ENCODE data around the gene CCDC92B.
"Not testable (repeated sequence)": the region's sequence is repeated elsewhere in the genome, so short reads cannot be mapped to it uniquely, and the experiment has no call there.

Gene CCDC92B

DNA sequence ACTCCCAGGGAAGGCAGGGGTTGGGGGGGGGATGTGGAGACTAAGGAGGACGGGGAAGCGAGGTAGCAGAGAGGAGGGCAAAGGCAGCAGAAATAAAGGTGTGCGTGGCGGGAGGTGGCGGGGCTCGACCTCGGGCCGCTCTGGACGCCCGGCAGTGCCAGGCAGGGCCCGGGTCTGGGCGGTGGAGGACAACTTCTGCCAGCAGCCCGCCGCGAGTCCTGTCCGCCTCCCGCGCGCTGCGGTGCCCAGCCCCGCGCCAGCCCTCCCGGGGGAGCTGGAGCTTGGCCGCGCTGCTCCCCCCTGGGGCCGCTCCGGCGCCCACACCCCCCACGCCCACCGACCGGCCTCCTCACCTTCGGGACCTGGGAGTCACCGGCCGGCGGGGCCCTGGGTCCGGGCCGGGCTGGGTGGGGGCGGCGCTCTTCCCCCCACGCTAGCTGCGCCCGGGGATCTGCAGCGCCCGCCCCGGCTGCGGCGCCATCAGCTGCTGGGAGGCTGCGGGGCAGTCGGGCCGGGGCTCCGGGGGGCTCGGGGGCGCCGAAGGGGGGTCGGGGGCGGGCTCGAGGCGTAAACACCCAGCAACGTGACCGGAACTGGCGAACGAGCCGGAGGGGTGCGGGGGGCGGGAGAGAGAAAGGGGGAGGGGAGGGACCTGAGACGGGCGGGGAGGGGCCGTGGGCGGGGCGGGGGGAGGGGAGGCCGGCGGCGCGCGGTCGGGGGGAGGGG lies at the start of gene CCDC92B:
Gene CCDC92B (minus strand): TSS at position 595 of the 726 bp plus-strand sequence. CDS start 14,507 bp downstream, outside the sequence.
- DNase-seq (ENCODE audit: low spot score) = no peak

DNA sequence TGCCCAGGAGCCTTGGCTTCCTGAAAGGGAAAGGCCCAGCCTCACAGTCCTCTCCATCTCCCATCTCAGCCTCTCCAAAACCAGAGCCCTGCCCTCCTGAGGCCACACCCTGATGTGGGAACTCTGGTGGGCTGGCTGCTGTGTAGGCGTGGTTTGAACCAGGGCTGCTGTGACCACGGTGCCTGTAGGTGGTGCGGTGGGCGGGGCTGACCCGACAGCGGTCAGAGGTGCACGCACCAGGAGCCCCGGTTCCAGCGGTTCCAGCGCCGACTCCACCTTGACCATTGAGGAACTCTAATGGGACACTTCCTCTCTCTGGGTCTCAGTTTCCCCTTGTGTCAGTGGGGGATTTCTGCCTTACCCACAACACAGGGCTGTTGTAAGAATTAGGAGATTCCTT lies 49.2 kb upstream of the CCDC92B start:
- DNase-seq (ENCODE audit: low spot score) = no peak

DNA sequence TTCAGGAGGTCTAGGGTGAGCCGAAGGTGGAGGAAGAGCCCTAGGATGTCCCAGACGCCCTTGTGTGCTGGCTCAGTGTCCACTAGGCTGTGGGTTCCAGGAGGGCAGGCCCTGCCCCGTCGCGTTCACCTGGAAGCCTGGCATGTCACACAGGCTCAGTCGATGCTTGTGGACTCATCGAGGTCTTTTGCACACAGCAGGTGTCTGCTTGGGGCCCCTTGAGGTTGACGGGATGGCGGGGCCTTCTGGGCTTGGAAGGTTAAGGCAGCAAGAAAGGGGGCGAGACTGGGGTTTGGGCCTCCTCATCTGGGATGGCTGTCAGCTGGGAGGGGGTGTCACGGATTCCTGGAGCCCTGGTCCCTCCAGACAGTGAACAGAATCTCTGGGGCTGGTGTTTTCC lies 48.7 kb upstream of the CCDC92B start:
- DNase-seq (ENCODE audit: low spot score) = no peak

DNA sequence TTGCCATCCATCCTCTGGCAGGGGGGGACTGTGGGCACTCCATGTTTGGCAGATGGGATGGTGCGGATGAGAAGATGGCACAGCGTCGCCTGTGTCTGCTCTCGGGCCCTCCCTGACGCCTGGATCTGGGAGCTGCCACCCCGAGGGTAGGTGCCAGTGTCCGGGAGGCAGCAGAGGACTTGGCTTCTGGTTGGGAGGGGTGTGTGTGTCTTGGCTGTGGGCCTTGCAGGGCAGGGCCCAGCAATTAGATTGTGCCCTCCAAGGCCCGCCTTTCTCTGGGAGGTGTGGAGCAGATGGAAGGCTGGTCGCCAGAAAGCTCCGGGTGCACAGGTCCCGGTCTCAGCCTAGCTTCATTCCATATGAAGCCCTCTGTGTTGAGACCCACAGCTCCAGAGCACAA lies 48.2 kb upstream of the CCDC92B start:
- DNase-seq (ENCODE audit: low spot score) = no peak

DNA sequence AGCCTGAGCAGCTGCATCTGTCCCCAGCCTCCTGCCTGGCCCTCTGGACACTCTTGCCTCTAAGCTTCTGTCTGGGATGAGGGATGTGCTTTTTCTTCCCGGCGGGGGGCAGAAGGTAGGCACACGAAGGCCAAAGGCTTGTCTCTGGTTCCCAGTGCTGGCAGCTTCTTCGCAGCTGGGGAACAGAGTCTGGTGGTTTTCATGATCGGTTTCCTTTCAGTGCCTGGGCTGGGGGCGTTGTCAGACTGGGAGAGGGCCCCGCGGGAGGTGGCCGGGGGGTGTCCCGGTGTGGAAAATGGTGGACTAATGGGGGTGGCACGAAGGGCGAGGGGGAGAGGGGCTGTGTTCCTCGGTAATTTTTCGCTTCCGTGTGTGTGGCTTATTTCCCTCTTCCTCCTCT lies 47.8 kb upstream of the CCDC92B start:
- no peak for DNase-seq (ENCODE audit: low spot score)

DNA sequence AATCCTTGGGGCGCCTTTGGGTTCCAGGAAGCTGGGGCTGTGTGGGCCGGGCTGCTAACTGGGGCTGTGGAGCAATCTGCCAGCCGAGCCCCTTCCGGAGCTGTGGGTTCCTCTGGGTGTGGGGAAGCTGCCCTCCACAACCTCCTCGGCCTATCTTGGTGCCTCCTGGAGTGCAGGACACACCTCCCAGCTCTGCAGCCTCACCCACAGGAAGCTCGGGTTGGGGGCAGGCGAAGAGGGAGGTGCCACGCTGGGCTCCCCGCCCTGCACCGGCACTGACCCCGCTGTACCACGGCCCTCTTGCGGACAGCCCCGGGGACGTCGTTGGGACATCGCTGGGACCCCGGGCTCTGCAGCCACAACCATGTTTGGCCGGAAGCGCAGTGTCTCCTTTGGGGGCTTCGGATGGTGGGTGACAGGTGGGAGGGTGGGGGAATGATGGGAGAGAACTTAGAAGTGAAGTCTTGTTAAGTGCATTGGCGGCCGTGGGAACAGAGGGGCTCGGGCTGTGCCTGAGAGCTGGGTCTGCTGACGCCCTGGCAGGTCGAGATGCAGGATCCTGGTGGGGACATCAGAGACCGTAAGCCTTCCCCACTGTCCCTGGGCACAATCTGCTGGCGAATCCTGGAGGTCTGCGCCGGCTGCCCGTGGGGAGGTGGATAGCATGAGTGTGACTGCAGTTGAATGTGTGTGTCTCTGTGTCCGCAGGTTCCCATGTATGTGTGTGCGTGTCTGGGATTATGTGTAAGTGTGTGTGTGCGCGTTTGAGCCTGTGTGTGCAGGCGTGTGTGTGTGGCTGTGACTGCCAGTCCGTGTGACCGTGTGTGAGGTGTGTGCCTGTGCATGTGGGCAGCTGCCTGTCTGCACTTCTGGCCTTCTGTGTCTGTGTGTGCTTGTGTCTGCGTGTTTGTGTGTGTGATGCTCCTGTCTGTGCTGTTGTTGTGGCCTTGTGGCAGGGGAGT lies 47.0 kb upstream of the CCDC92B start, which contains the start of gene RAP1GAP2:
Gene RAP1GAP2 (plus strand): TSS at position 275 of the 962 bp plus-strand sequence. CDS start 90 bp downstream, at position 365.
- peak; percentile 78 for DNase-seq (ENCODE audit: low spot score)

DNA sequence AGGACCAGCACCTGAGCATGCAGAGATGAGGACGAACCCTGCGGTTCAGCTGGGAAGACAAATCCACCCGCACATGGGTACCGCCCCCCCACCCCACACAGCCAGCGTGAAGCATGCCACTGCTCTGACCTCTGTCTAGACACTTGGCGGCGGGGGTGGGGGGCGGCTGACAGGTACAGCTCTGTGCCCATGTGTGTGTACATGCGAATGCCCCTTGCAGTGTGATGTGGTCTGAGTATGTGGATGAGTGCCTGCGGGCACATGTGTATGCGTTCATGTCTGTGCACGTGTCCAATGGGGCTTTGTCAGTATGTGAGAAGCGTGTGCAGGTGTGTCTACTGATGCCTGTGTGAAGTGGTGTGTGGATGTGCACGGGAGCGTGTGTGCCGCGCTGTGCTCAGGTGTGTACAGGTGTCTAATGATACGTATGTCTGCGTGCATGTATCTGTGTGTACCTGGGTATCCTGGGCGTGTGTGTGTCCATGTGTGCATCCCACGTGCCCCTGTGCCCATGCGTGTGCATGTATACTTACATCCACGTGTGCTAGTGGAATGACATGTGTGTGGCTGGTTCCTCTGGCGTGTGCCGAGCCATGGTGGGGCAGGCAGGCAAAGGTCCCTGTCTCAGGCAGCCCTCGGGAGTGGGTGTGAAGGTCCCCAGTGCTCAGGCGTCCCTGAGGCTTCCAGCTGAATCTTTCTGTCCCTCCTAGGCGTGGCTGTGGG lies 46.1 kb upstream of the CCDC92B start:
- no peak for DNase-seq (ENCODE audit: low spot score)

DNA sequence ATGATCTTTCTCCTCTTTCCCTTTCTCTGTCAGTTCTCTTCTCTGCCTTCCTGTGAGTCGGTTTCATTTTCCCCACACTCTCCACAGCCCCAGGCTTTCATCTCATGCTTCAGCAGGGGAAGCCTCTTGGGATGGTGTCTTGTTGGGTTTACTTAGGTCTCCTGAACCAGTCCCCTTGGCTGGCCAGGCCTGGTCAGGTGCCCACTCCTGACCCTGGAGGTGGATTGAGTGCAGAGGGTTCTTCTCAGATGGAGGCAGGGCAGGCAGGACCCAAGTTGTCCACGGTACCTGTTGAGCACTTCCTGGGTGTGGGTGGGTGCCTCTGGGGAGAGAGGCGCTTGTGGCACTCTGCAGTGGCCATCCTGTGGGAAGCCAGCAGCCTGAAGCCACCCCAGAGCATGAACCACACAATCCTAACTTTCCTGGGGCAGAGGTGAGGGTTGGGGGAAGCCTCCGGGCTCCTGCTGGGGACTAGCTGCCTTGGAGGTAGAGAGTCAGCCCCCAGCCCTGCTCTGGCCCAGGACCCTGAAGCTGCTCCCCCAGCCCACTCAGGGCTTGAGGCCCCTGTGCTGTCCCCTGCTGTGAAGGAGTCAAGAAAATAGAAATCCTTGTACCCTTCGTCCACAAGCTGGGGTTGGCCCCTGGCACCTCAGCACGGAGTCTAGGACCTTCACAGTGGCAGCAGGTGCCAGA lies 44.8 kb upstream of the CCDC92B start:
- no peak for DNase-seq (ENCODE audit: low spot score)

DNA sequence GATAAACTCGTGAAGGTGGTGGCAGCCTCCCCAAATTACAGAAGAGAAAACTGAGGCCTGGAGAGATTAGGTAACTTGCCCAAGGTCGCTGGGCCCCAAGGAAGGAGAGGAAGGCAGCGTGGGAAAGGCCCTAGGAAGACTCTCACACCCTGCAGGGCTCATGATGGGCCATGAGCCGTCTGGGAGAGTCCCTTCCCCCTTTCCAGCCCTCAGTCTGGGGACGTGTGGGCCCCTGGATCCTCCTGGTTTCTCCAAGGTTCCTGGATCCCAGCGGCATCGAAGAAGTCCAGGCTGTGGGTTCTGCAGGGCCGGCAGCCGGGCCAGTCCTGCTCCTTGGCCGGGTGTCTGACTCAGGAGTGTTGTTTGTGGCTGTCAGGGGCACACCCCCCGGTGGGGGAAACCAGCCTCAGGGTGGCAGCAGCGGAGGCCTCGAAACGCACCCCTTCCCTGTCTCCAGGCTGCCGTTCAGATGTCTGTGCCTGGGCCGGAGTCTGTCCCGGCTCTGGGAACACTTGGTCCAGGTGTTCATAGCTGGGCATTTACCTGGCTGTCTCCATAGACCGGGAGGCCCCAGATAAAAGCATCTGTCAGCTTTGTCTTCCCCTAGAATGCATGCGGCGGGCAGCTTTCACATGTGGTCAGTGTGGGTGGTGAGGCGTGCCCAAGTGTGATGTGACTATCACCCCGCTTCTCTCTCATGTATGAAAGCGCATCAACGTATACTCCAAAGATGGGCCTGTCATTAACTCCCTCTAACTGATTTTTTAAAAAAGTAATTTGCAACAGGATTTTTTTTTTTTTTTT lies 43.1 kb upstream of the CCDC92B start:
- DNase-seq (ENCODE audit: low spot score) = peak; percentile 69

DNA sequence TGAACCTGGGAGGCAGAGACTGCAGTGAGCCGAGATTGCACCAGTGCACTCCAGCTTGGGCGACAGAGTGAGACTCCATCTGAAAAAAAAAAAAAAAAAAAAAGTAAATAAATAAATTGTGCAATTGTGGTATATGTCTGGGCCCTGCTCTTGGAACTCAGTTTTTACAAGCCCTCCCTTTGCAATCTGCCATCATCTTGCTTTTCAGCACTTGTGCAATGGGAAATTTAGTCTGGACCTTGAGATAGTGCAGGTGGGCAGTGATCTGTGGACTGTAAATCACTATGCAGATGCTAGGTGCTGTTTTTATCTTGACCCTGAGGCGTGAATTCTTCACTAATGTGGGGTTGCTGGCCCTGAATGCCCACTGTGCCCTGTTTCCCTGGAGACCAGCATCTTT lies 40.2 kb upstream of the CCDC92B start:
- DNase-seq (ENCODE audit: low spot score) = no peak

DNA sequence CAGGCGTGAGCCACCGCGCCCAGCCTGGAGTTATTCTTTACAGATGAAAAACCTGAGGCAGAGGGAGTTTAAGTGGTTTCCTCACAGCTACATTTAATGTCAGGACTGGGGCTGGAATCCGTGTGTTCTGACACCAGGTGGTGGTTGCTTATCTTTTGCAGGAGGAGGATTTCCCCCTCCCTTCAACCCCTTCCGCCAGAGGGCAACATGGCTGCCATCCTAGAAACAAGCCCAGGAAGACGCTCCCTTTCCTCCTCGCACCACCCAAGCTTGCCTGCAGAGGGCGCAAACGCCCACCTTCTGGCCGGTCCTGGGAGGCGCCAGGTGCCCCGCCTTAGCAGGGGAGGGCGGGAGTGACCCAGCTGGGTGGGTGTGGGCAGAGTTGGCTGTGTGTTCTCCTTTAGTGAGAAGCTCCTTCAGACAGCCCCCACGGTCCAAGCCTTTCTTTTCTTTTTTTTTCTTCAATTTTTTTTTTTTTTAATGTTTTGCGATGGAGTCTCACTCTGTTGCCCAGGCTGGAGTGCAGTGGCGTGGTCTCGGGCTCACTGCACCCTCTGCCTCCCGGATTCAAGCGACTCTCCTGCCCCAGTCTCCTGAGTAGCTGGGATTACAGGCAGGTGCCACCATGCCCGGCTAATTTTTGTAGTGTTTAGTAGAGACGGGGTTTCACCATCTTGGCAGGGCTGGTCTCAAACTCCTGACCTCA lies 36.9 kb upstream of the CCDC92B start:
- peak; percentile 93 for DNase-seq (ENCODE audit: low spot score)

DNA sequence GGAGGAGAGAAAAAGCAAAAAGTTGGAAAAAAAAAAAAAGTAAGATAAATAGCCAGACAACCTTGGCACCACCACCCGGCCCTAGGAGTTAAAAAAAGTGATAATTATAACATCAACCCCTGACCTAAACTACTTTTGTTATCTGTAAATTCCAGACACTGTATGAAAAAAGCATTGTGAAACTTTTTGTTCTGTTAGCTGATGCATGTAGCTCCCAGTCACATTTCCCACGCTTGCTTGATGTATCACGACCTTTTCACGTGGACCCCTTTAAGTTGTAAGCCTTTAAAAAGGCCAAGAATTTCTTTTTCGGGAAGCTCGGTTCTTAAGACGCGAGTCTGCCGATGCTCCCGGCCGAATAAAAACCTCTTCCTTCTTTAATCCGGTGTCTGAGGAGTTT lies 35.9 kb upstream of the CCDC92B start:
- DNase-seq (ENCODE audit: low spot score) = not testable (repeated sequence)

DNA sequence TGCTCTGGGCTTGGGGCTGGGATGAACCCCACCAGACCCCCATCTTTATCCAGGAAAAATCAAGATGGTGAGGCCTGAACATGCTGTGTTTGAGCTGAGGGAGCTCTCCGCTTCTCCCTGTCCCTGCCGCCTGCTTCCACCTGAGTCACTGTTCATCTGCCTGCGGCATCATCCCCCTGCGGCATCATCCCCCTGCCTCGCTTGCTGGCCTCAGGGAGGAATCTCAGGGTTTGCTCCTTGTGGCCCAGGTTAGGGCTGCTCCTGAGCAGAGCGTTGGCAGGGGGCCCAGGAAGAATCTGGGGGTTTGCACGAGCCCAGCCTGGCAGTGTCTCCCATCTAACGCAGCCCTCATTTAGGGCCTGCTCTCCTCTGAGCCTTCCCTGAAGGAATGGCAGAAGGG lies 35.4 kb upstream of the CCDC92B start:
- DNase-seq (ENCODE audit: low spot score) = no peak

DNA sequence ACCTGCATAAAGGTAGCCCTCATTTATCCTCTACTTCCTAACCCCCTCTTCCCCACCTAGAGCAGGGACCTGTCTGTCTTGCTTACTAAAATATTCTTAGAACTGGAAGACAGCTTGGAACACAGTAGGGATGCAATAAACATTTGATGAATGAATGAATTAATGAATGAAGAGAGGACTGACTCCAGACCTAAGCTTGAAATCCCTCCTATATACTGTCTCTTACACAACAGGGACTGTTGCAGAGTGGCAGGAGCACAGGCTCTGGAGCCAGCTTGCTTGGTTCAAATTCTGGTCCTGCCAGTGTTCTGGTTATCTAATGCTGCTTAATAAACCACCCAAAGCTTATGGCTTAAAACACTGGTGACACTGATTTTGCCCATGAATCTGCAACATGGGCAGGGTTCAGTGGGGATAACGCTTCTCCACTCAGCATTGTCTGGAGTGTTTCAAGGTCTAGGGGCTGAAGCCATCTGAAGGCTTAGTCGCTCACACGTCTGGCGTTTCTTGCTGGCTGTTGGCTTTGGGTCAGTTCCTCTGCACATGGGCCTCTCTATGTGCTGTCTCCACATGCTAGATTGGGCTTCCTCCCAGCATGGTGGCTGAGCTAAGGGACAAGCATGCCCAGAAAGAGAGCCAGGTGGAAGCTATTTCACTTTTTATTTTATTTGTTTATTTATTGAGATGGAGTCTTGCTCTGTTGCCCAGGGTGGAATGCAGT lies 34.0 kb upstream of the CCDC92B start:
- no peak for DNase-seq (ENCODE audit: low spot score)

DNA sequence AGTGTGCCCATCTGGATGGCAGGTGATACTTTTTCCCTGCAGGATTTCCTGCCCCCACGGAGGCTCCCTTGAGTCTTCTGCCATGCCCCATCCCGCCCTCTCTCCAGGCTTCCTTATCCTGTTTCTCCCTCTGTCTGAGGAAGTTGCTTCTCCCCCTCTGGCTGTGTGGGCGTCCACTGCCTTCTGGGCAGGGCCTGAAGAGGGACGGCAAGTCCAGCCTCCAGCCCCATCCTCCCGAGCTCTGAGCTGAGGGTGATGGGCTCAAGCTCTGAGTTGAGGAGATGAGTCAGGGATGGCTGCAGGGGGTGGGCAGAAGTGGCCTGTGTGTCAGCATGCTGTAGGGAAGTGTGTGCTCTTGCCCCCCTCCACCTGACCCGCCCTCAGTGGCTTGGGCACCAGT lies 32.6 kb upstream of the CCDC92B start:
- no peak for DNase-seq (ENCODE audit: low spot score)

DNA sequence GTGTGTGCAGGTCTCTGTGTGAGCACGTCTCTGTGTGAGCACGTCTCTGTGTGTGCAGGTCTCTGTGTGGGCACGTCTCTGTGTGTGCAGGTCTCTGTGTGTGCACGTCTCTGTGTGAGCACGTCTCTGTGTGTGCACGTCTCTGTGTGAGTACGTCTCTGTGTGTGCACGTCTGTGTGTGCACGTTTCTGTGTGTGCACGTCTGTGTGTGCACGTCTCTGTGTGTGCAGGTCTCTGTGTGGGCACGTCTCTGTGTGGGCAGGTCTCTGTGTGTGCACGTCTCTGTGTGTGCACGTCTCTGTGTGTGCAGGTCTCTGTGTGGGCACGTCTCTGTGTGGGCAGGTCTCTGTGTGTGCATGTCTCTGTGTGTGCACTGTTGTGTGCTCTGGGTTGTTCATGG lies 32.1 kb upstream of the CCDC92B start:
- not testable (repeated sequence) for DNase-seq (ENCODE audit: low spot score)

DNA sequence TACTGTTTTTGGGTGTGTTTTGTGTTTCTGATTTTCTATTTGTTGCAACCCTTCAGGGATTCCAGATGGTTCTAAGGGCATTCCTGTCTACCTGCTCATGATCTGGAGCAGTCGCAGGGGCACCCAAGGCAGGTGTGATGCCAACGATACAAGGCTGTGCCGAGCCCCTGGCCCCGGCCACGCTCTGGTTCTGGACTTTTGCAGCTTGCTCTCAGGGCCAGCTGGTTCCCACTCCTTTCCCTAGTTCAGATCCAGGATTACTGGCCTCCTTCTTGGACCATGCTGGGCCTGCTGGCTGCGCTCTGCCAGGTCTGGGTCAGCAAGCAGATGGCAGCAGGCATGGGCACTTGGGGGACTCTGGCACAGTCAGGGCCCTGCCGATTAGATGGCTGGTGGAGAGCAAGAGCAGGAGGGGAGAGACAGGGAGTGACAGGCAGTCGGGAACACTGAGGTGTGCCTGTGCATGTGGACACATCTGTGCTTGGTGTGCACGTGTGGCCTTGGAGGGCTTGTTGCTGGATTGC lies 31.5 kb upstream of the CCDC92B start:
- DNase-seq (ENCODE audit: low spot score) = no peak

DNA sequence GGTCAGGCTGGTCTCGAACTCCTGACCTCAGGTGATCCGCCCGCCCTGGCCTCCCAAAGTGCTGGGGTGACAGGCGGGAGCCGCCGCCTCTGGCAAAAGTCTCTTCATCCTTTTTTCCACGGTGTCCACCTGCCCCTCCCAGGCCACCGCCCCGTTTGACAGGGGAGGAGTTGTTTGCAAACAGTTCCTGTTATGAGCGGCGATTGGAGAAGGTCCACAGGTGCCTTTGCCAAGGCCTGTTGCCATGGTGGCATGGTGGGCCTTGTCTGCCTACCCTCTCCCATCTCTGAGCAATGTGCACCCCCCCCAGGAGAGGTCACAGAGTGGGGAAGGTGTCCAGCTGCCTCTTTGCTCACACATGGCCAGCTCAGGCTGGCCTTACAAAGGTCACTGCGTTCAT lies 30.8 kb upstream of the CCDC92B start:
- DNase-seq (ENCODE audit: low spot score) = no peak

DNA sequence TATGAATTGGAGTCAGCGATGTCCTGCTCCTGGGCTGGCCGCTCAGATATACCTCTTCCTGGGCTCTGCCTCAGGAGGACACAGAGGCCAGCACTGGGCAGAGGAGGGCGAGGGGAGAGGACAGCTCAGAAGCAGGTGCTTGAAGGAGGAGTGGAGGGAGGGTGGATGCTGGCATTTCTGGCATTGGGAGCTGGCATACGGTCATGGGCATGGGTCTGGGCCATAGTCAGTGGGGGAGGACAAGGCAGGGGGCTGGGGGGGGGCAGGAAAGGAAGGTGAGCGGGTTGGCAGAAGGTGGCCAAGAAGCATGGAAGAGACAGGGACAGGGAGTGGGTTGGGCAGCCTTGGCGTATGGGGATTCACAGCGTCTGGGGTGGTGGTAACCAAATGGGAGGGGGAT lies 30.1 kb upstream of the CCDC92B start:
- no peak for DNase-seq (ENCODE audit: low spot score)
